WTC11 (cell line): Measurements from ENCODE around the gene BCAT1.
"Not testable (repeated sequence)": the region's sequence is repeated elsewhere in the genome, so short reads cannot be mapped to it uniquely, and the experiment has no call there.

ENCODE experiments used
- CTCF ChIP-seq: fragments of 200-600 bp; IDR thresholded peaks from 2 replicates; pipeline ENCODE4 v1.8.0; 2022; ENCODE audit warnings: antibody characterized with exemption
- FOXP1 ChIP-seq: sonication (generic); formaldehyde crosslinking; IDR thresholded peaks from 2 replicates; pipeline ENCODE4 v1.8.0; 2022; ENCODE audit warnings: missing genetic modification reagents, mild to moderate bottlenecking, moderate library complexity, borderline replicate concordance
- HMGXB4 ChIP-seq: sonication (generic); formaldehyde crosslinking; IDR thresholded peaks from 2 replicates; pipeline ENCODE4 v1.8.1; 2023; ENCODE audit warnings: mild to moderate bottlenecking, moderate library complexity, missing genetic modification reagents
- MAX ChIP-seq: sonication (generic); formaldehyde crosslinking; IDR thresholded peaks from 2 replicates; pipeline ENCODE4 v1.8.0; 2022; ENCODE audit warnings: mild to moderate bottlenecking, missing genetic modification reagents
- NFE2L1 ChIP-seq: sonication (generic); formaldehyde crosslinking; IDR thresholded peaks from 2 replicates; pipeline ENCODE4 v1.8.1; 2023; ENCODE audit warnings: missing genetic modification reagents
- USF2 ChIP-seq: sonication (generic); formaldehyde crosslinking; IDR thresholded peaks from 2 replicates; pipeline ENCODE4 v1.8.1; 2023; ENCODE audit warnings: mild to moderate bottlenecking, missing genetic modification reagents, moderate library complexity
- ZBTB21 ChIP-seq: sonication (generic); formaldehyde crosslinking; IDR thresholded peaks from 2 replicates; pipeline ENCODE4 v1.8.1; 2023; ENCODE audit warnings: mild to moderate bottlenecking, missing genetic modification reagents, borderline replicate concordance
- ZNF512 ChIP-seq: sonication (generic); formaldehyde crosslinking; IDR thresholded peaks from 2 replicates; pipeline ENCODE4 v1.8.1; 2022; ENCODE audit warnings: missing genetic modification reagents, borderline replicate concordance

- TF ChIP-seq CTCF; HMGXB4 (CRISPR knock-in tag); USF2; MAX (CRISPR knock-in tag); ZBTB21 (CRISPR knock-in tag); ZNF512 (CRISPR knock-in tag); FOXP1 (CRISPR knock-in tag); NFE2L1 (CRISPR knock-in tag): not testable (repeated sequence)
Measured at GRCh38 chr12:24928533-24929306, 20.2 kb downstream of the BCAT1 start.
